Measurements from ENCODE around the gene METTL4.
"Not testable (repeated sequence)": the region's sequence is repeated elsewhere in the genome, so short reads cannot be mapped to it uniquely, and the experiment has no call there.

METTL4 gene

DNA sequence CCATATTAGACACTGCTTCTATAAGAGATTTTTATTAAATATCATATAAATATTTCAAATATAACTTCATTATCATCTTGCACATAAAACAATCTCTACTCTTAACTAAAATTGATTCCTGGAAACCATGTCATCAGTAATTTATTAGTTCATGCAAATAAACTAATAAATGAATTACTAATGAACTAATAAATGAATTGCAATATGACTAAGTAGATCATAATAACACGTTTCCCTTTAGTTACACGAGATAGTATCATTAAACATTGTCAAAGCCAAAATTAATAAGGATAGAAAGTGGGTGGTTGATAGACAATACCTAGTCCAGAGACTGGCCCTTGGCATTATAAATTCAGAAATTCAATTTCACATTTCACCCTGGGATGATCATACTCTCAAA, 26.1 kb downstream of the METTL4 start:
- H3K27me3 Mint-ChIP-seq (ENCODE audit: low read depth) = no peaks in the 10 kb centered on the region
- no peak overlapping the region for H3K4me3 Mint-ChIP-seq
- H3K4me1 Mint-ChIP-seq (ENCODE audit: low read depth) = peaks cover 1% of the 10 kb centered on the region
- no peaks in the 10 kb centered on the region for H3K9me3 Mint-ChIP-seq
- H3K36me3 Mint-ChIP-seq (ENCODE audit: low read depth) = peaks cover 17% of the 10 kb centered on the region
- no peak overlapping the region for H3K27ac Mint-ChIP-seq

DNA sequence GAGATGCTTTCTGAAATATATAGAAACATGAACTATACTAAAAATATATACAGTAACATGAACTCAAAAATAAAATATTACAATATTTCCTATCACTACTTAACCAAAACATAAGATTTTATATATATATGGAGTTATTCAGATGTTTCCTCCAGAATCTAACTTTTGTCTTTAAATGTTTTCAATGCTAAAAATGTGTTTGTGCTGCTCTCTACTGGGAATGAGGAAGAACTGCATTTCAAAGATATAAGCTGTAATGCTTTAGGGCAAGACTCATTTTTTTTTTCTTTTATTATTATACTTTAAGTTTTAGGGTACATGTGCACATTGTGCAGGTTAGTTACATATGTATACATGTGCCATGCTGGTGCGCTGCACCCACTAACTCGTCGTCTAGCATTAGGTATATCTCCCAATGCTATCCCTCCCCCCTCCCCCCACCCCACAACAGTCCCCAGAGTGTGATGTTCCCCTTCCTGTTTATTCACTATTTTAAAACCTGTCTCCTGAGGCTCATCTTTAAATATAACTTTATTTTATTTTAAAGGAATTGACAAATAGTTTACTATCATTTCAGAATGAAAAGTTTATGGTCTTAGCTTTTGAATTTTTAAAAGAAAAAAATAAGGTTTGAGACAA, 29.3 kb downstream of the METTL4 start:
- H3K36me3 Mint-ChIP-seq (ENCODE audit: low read depth); H3K9me3 Mint-ChIP-seq; H3K4me1 Mint-ChIP-seq (ENCODE audit: low read depth); H3K4me3 Mint-ChIP-seq; H3K27me3 Mint-ChIP-seq (ENCODE audit: low read depth); H3K27ac Mint-ChIP-seq: not testable (repeated sequence)

DNA sequence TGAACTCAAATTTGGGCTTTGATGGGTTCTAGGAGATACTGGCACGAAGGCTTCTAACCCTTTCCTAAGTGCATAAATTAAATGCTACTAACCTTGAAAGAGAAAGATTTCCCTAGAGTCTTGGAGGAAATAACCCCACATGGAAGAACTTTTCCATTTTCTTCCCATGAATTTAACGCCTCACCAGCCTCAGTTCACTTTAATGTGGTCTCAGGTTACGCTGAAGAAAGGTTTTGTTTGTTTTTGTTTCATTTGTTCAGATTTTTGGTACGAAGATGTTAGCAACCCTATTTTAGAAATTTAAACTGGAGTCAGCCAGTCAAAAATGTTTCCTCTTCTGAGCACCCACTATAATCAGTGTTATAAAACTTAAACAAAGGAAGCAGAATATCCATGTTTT, 30.7 kb downstream of the METTL4 start:
- H3K4me1 Mint-ChIP-seq (ENCODE audit: low read depth) = no peaks in the 10 kb centered on the region
- H3K27ac Mint-ChIP-seq = no peak overlapping the region
- H3K9me3 Mint-ChIP-seq = no peaks in the 10 kb centered on the region
- no peak overlapping the region for H3K4me3 Mint-ChIP-seq
- peaks cover 4% of the 10 kb centered on the region for H3K36me3 Mint-ChIP-seq (ENCODE audit: low read depth)
- no peaks in the 10 kb centered on the region for H3K27me3 Mint-ChIP-seq (ENCODE audit: low read depth)

DNA sequence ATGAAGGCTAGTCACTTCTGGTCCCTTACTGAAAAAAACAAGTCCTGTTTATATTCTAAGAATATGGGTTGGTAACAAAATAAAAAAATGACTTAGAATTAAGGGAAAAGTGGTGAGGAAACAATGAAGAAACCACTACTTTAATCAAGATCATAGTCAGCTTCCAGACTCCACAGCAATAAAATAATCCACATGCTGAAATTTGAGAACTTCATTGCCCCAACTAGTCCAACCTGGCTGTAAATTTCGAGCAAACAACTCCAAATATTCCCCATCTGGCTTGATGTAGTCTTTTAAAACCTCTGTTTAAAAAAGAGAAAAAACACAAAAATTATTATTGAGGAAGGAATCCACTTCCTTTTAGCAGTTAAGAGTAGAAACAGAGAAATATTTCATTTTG, 32.5 kb downstream of the METTL4 start:
- H3K36me3 Mint-ChIP-seq (ENCODE audit: low read depth) = peaks cover 8% of the 10 kb centered on the region
- H3K27ac Mint-ChIP-seq = no peak overlapping the region
- H3K4me1 Mint-ChIP-seq (ENCODE audit: low read depth) = no peaks in the 10 kb centered on the region
- no peaks in the 10 kb centered on the region for H3K9me3 Mint-ChIP-seq
- no peaks in the 10 kb centered on the region for H3K27me3 Mint-ChIP-seq (ENCODE audit: low read depth)
- no peak overlapping the region for H3K4me3 Mint-ChIP-seq

DNA sequence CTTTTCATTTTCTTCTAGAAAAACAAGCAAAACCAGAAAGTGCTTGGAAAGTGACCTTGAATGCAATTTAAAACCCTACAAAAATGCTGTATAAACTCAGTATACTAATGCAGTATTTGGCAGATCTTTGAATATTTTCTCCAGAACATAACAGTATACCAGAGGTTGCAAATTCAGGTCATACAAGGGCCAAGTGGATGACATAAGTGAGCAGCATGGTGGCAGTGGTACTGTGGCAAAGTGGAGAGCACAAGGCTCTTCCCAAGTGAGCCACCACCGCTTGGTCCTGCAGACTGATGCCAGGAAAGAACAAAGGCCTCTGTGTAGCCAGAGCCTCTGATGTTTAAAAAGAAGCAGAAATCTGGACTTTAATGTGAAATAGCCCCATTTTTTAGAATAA, 33.1 kb downstream of the METTL4 start:
- no peak overlapping the region for H3K4me3 Mint-ChIP-seq
- no peaks in the 10 kb centered on the region for H3K4me1 Mint-ChIP-seq (ENCODE audit: low read depth)
- H3K27ac Mint-ChIP-seq = no peak overlapping the region
- peaks cover 8% of the 10 kb centered on the region for H3K36me3 Mint-ChIP-seq (ENCODE audit: low read depth)
- no peaks in the 10 kb centered on the region for H3K9me3 Mint-ChIP-seq
- no peaks in the 10 kb centered on the region for H3K27me3 Mint-ChIP-seq (ENCODE audit: low read depth)

DNA sequence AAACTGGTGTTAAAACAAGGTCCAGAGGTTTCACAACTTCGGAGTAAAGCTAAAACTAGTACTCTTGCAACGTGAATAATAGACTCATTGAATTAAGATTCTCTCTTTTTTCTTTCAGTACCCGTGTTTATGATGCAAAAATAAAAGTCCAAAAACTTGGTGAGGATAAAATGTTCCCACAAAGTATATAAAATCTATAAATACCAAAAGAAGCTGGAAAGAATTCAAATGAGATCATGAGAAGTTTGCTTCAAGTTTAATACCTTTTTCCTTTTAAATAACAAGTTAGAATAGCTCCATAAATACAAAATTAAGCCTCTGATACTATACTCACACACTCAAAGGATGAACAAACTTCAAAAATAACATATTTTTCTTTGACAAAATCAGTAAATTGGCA, 34.0 kb downstream of the METTL4 start:
- Mint-ChIP-seq H3K4me3 (no peak overlapping the region), H3K9me3 (no peaks in the 10 kb centered on the region), H3K36me3 (ENCODE audit: low read depth) (peaks cover 13% of the 10 kb centered on the region), H3K27me3 (ENCODE audit: low read depth) (no peaks in the 10 kb centered on the region), H3K4me1 (ENCODE audit: low read depth) (no peaks in the 10 kb centered on the region), H3K27ac (no peak overlapping the region)

DNA sequence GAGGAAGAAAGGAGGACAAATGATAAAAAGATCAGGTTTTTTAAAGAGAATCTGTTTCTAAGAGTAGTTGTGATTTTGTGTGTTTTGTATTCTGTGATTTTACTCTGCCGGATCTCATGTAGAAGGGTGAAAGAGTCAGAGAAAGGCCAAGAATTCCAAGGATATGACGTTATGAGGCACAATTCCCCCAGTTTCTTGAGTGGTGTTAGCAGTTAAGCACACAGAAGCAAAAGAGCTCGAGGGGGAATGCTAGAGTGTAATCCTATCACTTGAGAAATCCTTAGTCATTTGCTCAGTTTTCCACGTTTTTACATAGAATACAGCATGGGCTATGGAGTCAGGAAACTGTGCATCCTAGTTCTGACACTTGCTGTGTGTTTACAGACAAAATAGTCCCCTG, 34.8 kb downstream of the METTL4 start:
- Mint-ChIP-seq H3K4me1 (ENCODE audit: low read depth) (no peaks in the 10 kb centered on the region), H3K9me3 (no peaks in the 10 kb centered on the region), H3K27ac (no peak overlapping the region), H3K27me3 (ENCODE audit: low read depth) (no peaks in the 10 kb centered on the region), H3K4me3 (no peak overlapping the region), H3K36me3 (ENCODE audit: low read depth) (peaks cover 13% of the 10 kb centered on the region)

DNA sequence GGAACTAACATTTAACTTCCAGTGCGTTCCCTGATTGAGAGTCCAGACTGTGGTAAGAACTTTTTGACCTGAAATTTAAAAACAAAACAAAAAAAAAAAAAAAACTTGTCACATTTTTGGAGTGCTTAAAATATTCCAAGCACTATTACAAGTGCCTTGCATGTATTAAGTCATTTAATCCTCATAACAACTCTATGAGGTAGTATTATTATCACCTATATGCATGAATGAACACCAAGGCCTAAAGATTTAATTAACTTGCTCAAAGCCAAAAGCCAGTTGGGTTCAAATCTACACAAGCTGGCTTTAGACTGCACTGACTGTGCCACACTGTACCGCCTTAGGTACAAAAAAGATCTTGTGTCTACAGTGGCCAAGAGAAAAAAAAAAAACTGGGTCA, 35.2 kb downstream of the METTL4 start:
- Mint-ChIP-seq H3K4me3 (no peak overlapping the region), H3K27me3 (ENCODE audit: low read depth) (no peaks in the 10 kb centered on the region), H3K9me3 (no peaks in the 10 kb centered on the region), H3K27ac (no peak overlapping the region), H3K4me1 (ENCODE audit: low read depth) (no peaks in the 10 kb centered on the region), H3K36me3 (ENCODE audit: low read depth) (peaks cover 13% of the 10 kb centered on the region)

DNA sequence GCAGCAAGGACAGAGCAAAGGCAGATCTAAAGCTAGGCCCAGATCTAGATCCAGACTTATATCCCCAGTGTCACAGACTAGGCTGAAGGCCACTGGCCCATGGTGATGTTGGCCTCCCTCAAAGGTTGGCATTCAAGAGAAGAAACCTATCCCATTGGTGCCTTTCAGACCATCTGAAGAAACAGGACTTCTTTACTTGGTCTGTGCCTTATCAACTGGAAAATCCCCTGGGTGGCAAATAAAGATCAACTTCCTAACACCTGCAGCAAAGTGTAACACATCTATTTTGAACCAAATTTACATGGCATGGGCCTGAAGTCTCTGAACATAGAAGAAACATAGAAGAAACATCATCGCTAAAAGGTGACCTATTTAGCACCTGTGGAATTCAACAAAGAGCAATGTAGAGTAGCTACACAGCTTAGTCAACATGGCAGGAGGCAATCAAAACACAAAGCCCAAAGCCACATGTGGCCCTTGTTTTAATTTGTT, 35.8 kb downstream of the METTL4 start:
- Mint-ChIP-seq H3K36me3 (ENCODE audit: low read depth) (peaks cover 13% of the 10 kb centered on the region), H3K27me3 (ENCODE audit: low read depth) (no peaks in the 10 kb centered on the region), H3K4me1 (ENCODE audit: low read depth) (no peaks in the 10 kb centered on the region), H3K9me3 (no peaks in the 10 kb centered on the region), H3K27ac (no peak overlapping the region), H3K4me3 (no peak overlapping the region)

DNA sequence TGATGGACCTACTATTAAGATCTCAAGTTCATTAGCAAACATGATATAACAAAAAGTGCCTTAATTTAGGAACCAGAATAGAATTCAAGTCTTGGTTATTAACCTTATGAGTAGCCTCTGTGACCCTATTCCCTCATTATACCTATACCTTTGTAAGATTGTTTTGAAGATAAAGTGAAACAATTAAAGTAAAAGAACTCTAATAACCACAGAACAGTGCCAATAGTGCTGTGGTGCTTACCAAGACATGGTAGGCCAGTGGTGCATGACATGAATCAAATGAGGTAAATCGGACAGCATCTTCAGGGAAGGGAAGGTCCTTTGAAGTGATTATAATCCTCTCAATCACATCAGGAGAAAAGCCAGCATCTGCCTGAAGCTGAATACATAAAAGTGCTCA, 36.4 kb downstream of the METTL4 start:
- Mint-ChIP-seq H3K4me3 (no peak overlapping the region), H3K27me3 (ENCODE audit: low read depth) (no peaks in the 10 kb centered on the region), H3K27ac (no peak overlapping the region), H3K4me1 (ENCODE audit: low read depth) (no peaks in the 10 kb centered on the region), H3K9me3 (no peaks in the 10 kb centered on the region), H3K36me3 (ENCODE audit: low read depth) (peaks cover 13% of the 10 kb centered on the region)

DNA sequence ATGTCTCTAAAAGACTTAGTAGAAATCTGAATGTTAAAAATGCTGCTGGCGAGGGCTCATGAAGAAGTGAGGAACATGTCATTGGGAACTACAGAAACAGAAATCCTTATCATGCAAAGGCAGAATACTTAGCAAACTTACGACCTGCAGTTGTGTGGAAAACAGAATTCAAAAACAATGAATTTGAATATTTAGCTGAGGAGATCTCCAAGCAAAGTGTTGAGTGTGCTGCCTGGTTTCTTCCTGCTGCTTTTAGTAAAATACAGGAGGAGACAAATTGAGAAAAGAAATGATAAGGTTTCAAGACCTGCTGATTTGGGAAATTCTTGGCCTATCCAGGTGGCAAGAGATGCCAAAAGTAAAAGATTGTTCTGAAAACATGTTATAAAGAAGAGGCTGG, 38.5 kb downstream of the METTL4 start:
- H3K4me3 Mint-ChIP-seq = no peak overlapping the region
- H3K9me3 Mint-ChIP-seq = no peaks in the 10 kb centered on the region
- no peaks in the 10 kb centered on the region for H3K4me1 Mint-ChIP-seq (ENCODE audit: low read depth)
- no peak overlapping the region for H3K27ac Mint-ChIP-seq
- H3K27me3 Mint-ChIP-seq (ENCODE audit: low read depth) = no peaks in the 10 kb centered on the region
- H3K36me3 Mint-ChIP-seq (ENCODE audit: low read depth) = peaks cover 13% of the 10 kb centered on the region

DNA sequence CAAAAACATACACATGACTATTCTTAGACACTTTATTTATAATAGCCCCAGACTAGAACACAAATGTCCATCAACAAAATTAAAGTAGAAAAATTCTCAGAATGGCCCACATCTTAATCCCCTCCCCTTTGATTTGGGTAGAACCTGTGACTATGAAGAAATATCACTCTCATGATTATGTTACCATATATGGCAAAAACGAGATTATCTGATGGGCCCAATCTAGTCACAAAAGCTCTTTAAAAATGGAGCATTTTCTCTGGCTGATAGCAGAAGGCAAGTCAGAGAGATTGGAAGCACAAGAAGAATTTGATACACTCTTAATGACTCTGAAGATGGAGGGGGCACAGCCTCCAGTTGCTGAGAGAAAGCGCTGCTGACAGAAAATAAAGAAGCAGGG, 39.6 kb downstream of the METTL4 start:
- H3K27ac Mint-ChIP-seq = no peak overlapping the region
- no peaks in the 10 kb centered on the region for H3K4me1 Mint-ChIP-seq (ENCODE audit: low read depth)

DNA sequence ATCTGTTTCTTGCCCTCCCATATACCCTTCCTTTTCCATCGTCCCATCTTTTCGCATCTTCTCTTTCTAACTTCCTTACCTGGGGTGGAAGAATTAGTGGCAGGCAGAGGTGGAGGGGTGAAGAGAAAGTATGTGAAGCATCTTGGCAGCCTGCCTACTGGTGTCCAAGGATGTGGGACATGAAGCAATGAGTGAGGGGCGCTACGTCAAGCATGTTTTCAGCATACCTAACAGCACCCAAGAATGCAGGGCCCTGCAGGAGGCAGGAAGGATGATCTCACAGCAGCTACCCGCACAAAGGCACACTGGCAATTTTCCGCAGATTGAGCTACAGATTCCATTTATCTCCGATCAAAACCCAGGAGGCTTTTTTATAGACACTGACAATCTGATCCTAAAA, 42.2 kb downstream of the METTL4 start:
- no peaks in the 10 kb centered on the region for H3K27me3 Mint-ChIP-seq (ENCODE audit: low read depth)
- peaks cover 5% of the 10 kb centered on the region for H3K36me3 Mint-ChIP-seq (ENCODE audit: low read depth)
- H3K9me3 Mint-ChIP-seq = no peaks in the 10 kb centered on the region
- H3K4me3 Mint-ChIP-seq = no peak overlapping the region
- no peaks in the 10 kb centered on the region for H3K4me1 Mint-ChIP-seq (ENCODE audit: low read depth)
- no peak overlapping the region for H3K27ac Mint-ChIP-seq

More for the DNA sequence above, 39.6 kb downstream of the METTL4 start:
- no peaks in the 10 kb centered on the region for H3K9me3 Mint-ChIP-seq
- H3K36me3 Mint-ChIP-seq (ENCODE audit: low read depth) = peaks cover 13% of the 10 kb centered on the region
- no peak overlapping the region for H3K4me3 Mint-ChIP-seq
- H3K27me3 Mint-ChIP-seq (ENCODE audit: low read depth) = no peaks in the 10 kb centered on the region

DNA sequence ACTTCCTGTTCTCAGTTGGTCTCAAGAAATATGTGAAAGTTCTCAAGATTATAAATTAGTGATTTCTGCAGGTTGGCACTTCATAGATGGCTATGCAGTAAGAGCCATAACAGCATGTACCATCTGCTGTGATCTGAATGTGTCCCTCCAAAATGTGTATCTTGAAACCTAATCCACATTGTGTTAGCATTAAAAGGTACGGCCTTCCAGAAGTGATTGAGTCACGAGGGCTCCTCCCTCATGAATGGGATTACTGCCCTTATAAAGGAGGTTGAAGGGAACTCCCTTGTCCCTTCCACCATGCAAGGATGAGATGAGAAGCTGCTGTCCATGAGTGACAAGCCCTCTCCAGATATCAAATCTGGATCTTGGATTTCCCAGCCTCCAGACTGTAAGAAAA, 45.0 kb downstream of the METTL4 start:
- H3K27ac Mint-ChIP-seq = no peak overlapping the region
- no peak overlapping the region for H3K4me3 Mint-ChIP-seq
- no peaks in the 10 kb centered on the region for H3K27me3 Mint-ChIP-seq (ENCODE audit: low read depth)
- H3K4me1 Mint-ChIP-seq (ENCODE audit: low read depth) = no peaks in the 10 kb centered on the region
- no peaks in the 10 kb centered on the region for H3K36me3 Mint-ChIP-seq (ENCODE audit: low read depth)
- no peaks in the 10 kb centered on the region for H3K9me3 Mint-ChIP-seq

DNA sequence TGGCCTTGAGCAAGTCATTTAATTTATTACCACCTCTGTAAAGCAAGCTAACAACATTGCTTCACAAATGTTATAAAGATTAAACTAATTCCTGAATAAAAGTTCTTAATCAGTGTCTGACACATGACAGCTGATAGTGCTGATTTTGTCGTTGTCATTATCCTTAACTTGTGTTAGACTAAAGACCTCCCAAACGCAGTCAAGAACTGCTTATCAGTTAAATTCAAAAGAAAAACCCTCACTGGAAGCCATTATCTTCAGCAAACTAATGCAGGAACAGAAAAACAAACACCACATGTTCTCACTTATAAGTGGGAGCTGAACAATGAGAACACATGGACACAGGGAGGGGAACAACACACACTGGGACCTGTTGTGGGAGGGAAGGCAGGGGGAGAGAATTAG, 46.5 kb downstream of the METTL4 start:
- not testable (repeated sequence) for H3K36me3 Mint-ChIP-seq (ENCODE audit: low read depth); H3K9me3 Mint-ChIP-seq; H3K27me3 Mint-ChIP-seq (ENCODE audit: low read depth); H3K27ac Mint-ChIP-seq; H3K4me3 Mint-ChIP-seq; H3K4me1 Mint-ChIP-seq (ENCODE audit: low read depth)

DNA sequence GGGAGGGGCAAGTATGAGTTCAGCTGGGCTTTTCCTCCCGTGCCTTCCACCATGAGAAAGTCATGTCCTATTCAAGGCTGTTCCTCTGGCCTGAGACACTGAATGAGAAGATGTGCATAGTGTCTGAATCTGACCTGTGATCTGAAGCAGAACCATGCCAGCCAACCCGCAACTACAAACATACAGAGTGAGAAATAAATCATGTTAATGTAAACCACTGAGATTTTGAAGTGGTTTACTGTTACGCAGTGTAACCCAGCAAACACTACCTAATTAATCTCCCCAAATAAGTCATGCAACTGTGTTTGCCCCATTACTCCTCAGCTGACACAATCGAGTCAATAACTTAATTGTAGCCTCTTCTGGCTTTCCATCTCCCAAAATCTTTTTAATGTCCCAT, 49.2 kb downstream of the METTL4 start:
- no peaks in the 10 kb centered on the region for H3K36me3 Mint-ChIP-seq (ENCODE audit: low read depth)
- no peaks in the 10 kb centered on the region for H3K4me1 Mint-ChIP-seq (ENCODE audit: low read depth)
- H3K27me3 Mint-ChIP-seq (ENCODE audit: low read depth) = no peaks in the 10 kb centered on the region
- H3K27ac Mint-ChIP-seq = no peak overlapping the region
- H3K9me3 Mint-ChIP-seq = no peaks in the 10 kb centered on the region
- no peak overlapping the region for H3K4me3 Mint-ChIP-seq
